ENCODE measurements around the gene ACTN1. TPM values are rescaled to one million over a fixed set of nuclear protein-coding genes. Genes with fewer than 3 reads are reported as not detected.

Gene ACTN1
- polyA plus RNA-seq, 1 experiment, result 641 TPM

DNA sequence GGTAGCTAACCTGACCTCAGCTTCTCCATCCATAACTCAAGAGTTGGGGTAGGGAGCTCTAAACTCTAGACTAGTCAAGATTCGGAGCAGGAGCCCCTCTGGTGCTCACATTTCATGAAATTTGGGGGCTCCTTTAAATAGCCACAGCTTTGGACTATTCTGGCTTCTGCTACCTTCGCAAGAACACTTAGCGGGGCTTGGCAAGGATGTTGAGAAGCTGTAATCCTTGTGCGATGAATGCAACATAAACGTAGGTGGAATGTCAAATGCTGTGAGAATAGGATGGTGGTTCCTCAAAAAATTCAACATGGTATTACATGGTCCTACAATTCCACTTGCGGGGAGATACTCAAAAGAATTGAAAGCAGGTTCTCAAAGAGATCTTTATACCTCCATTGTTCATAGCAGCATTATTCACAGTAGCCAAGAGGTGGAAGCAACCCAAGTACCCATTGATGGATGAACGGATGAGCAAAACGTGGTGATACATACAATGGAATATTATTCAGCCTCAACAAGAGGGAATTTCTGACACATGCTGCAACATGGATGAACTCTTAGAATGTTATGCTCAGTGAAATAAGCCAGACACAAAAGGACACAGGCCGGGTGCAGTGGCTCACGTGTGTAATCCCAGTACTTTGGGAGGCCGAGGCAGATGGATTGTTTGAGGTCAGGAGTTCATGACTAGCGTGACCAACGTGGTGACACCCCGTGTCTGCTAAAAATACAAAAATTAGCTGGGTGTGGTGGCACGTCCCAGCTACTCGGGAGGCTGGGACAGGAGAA, 73.8 kb downstream of the ACTN1 start:
- Histone ChIP-seq H3K27ac (ENCODE audit: low read depth, low read length) (no peak overlapping the region), H3K9me3 (ENCODE audit: control insufficient read depth, insufficient read depth, low read length) (no peaks in the 10 kb centered on the region), H3K27me3 (ENCODE audit: control insufficient read depth, insufficient read depth, low read length) (no peaks in the 10 kb centered on the region), H3K4me3 (ENCODE audit: low read depth, low read length) (no peak overlapping the region)
- TF ChIP-seq CTCF (IDR thresholded peaks at IDR 0.05; ENCODE audit: low read depth, low read length), result no peak
- ChIA-PET POLR2A (no interaction called here), CTCF (interaction anchor here (0.7 to 1.4 kb wide), 3 partner anchors 9 to 202 kb away, joined by 3 read pairs; no protein-coding TSS in a partner anchor)
- no peak for DNase-seq (ENCODE audit: low read depth, low spot score)

DNA sequence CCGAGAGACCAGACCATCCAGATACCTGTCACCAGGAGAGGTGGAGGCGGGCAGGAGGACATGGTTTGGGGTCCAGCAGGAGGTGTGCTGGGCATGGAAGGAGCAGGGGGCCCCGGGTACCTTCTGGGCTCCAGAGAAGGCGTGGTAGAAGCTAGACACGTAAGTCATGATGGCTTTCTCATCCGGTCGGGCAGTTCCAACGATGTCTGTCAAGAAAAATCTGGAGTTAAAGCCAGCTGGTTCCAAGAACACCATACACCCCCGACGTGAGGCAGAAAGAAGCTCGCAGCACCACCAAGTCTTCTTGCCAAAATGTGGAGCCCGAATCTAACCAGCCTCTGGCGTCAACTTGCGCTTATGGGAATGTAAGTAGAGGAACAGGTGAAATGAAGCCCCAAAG, 76.7 kb downstream of the ACTN1 start:
- CTCF ChIA-PET, result interaction anchor here (1.0 to 1.8 kb wide), 2 partner anchors 9 to 205 kb away, joined by 4 to 5 read pairs; no protein-coding TSS in a partner anchor
- Histone ChIP-seq H3K27me3 (ENCODE audit: control insufficient read depth, insufficient read depth, low read length) (no peaks in the 10 kb centered on the region), H3K27ac (ENCODE audit: low read depth, low read length) (peak overlapping the region; percentile 21), H3K9me3 (ENCODE audit: control insufficient read depth, insufficient read depth, low read length) (no peaks in the 10 kb centered on the region), H3K4me3 (ENCODE audit: low read depth, low read length) (no peak overlapping the region)
- TF ChIP-seq CTCF (IDR thresholded peaks at IDR 0.05; ENCODE audit: low read depth, low read length), result no peak
- no peak for DNase-seq (ENCODE audit: low read depth, low spot score)
- POLR2A ChIA-PET, result no interaction called here

GRCh38 chr14:68899033-68899603, 80.0 kb downstream of the ACTN1 start:
- Histone ChIP-seq H3K9me3 (ENCODE audit: control insufficient read depth, insufficient read depth, low read length) (no peaks in the 10 kb centered on the region), H3K4me3 (ENCODE audit: low read depth, low read length) (no peak overlapping the region), H3K27ac (ENCODE audit: low read depth, low read length) (peak overlapping the region; percentile 49), H3K27me3 (ENCODE audit: control insufficient read depth, insufficient read depth, low read length) (no peaks in the 10 kb centered on the region)
- no peak for DNase-seq (ENCODE audit: low read depth, low spot score)
- ChIA-PET CTCF (interaction anchor here (2.2 kb wide), 1 partner anchor 13 kb away, joined by 19 read pairs; no protein-coding TSS in a partner anchor), POLR2A (interaction anchor here (0.8 kb wide), 1 partner anchor 41 kb away, joined by 3 read pairs; no protein-coding TSS in a partner anchor)
- TF ChIP-seq CTCF (IDR thresholded peaks at IDR 0.05; ENCODE audit: low read depth, low read length), result no peak

GRCh38 chr14:68898248-68899032, 80.7 kb downstream of the ACTN1 start:
- no peak for TF ChIP-seq CTCF (IDR thresholded peaks at IDR 0.05; ENCODE audit: low read depth, low read length)
- no peaks in the 10 kb centered on the region for H3K9me3 ChIP-seq (ENCODE audit: control insufficient read depth, insufficient read depth, low read length)
- ChIA-PET POLR2A (interaction anchor here (0.8 kb wide), 1 partner anchor 42 kb away, joined by 3 read pairs; no protein-coding TSS in a partner anchor), CTCF (interaction anchor here (2.2 kb wide), 1 partner anchor 13 kb away, joined by 19 read pairs; no protein-coding TSS in a partner anchor)
- DNase-seq (ENCODE audit: low read depth, low spot score), result no peak
- no peaks in the 10 kb centered on the region for H3K27me3 ChIP-seq (ENCODE audit: control insufficient read depth, insufficient read depth, low read length)
- no peak overlapping the region for H3K4me3 ChIP-seq (ENCODE audit: low read depth, low read length)
- no peak overlapping the region for H3K27ac ChIP-seq (ENCODE audit: low read depth, low read length)

All from AG04450 (cell line).